NCI-H1105 (cell line): ENCODE results near the gene TIGD1.

Source experiments
- DNase-seq: peaks from one replicate; lab custom pipeline; 2025; lab: John Stamatoyannopoulos, UW

TIGD1 gene

DNA sequence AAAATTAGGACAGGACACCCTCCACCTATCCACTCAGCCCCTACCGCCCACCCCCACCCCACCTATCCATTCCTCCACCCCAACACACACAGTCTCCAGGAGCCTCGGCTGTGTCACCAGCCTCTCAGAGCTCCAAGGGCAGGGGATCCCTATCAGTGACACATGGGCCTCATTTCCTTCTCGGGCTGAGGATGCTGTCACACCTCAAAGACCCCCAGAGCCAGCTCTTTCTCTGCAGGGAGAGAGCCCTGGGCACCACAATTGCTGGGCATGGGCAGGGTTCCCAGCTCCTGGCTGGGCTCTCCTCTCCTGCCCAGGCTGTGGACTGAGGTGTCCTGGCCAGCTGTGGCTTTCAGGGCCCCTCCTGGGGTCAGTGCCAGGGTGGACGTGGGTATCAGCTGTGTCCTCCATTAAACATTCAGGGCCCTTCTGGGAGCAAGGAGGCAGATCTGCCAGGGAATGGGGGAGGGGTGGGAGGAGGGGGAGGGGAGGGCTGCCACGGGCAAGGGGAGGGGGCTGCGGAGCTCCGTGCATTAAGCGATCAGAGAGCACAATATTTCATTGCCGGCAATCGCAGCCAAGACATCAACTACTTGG is 48.5 kb downstream of the TIGD1 start:
- DNase-seq: no peak

- DNase-seq: no peak
Measured at GRCh38 chr2:232501331-232501771, 49.0 kb downstream of the TIGD1 start.

DNA sequence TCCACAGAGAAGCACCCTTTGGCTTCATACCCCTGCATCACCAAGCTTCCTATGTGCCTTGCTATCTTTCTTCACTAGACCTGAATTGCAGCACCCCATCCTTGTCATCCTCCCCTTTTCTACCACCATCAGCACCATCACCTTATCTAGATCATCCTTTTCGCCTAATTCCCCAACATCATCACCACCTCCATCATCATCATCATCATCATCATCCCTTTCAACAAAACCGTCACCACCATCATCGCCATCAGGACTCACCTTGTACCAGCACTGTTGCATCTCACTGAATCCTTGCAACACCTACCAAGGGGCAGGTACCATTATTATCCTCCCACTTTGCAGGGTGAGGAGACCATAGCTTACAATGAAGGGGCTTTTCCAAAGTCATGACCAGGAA is 51.9 kb downstream of the TIGD1 start:
- no peak for DNase-seq
